GM19328 (cell line): ENCODE measurements around the gene BCOR.

ENCODE experiments used
- ATAC-seq: cut with Tn5 transposase; IDR thresholded peaks from one replicate; pipeline ENCODE4 v1.9.1; 2021; ENCODE audit warnings: mild to moderate bottlenecking, moderate library complexity; ENCODE audit not compliant: unreplicated experiment

Gene BCOR

DNA sequence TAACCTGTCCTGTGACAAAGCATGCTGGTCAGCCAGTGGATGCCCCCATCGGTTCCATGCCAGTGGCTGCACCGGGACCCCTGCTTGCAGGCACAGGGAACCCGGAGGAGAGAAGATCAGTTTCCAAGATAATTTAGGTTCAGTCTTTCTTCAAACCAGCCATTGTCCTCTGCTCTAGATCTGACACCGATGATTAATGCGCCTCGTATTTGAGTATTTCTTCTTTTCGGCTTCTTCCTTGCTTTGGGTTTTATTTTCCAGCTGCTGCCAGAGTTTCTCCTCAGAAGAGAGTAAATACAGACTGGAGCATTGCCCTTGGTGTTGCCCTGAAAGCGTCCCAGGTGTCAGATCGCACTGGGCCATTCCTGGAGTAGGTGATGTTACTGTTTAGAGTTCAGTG lies 19.2 kb upstream of the BCOR start:
- no peak for ATAC-seq

- ATAC-seq = no peak
Measured at GRCh38 chrX:40112996-40113395, 15.2 kb upstream of the BCOR start.

GRCh38 chrX:40111868-40112267 lies 14.1 kb upstream of the BCOR start:
- ATAC-seq = no peak

DNA sequence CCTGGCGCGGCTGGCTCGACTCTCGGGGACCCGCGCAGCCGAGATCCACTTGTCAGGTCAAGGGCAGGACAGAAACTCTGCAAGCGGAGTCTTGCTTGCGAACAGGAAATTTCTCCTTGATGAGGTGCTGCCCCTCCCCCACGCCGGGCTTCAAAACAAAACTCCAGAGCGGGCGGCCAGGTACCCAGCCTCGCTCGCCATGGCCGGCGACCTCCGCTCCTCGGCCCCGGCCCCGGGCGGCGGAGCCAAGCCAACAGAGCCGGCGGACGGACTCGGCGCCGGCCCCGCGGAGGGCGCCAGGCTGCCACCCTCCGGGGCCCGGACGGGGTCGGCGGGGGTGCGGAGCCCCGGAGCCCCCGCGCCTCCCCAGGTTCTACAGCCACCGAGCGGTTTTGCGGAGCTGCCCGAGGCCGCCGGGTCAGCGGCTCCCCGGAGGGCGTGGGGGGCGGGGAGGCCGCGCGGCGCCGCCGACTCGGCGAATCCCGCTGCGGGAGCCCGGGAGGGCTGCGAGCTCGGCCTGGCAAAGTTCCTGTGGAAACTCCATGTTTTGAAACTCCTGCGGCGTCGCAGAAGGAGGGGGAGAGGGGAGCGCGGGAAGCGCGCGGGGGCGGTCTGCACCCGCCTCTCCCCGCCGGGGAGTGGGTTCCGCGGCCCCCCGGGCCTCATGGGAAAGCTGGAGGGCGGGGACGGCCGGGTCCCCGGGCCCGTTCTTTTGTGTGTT lies 11.7 kb upstream of the BCOR start:
- no peak for ATAC-seq

- no peak for ATAC-seq
Measured at GRCh38 chrX:40108959-40109287, 11.2 kb upstream of the BCOR start.

DNA sequence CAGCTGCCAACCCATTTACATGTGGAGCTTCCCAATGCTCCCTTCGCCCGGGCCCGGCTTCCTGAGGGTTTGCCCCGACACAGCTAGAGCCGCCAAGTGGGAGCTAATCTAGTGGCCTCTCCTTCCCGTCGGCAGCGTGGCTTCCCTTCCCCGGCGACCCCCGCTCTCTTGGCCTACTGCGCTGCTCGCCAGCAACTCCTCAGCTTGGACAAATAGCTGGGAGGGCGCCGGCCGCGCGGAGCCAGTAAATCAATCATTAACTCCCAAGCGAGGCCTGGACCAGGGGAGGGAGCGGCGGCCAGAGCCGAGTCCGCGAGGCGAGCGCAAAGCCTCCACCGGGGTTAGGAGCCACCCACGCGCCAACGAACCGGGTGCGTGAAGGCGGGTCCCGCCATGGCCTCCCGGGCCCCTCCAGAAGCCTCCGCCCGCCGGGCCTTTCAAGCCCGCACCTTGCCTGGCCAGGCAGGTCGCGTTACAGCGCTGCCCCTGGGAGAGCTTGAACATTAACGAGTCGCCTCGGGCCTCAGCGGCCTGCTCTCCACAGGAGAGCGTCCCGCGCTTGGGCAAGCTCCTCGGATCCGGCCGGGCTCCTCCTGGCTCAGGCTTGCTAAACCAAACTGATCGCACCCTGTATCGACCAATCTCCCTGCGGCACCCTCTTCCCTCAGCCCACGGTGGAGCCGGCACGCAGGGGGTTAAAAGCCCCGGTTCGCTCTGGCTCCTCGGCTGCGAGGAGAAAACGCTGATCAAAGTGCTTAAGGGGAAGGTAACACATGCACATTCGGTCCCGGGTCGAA lies 10.6 kb upstream of the BCOR start:
- no peak for ATAC-seq

DNA sequence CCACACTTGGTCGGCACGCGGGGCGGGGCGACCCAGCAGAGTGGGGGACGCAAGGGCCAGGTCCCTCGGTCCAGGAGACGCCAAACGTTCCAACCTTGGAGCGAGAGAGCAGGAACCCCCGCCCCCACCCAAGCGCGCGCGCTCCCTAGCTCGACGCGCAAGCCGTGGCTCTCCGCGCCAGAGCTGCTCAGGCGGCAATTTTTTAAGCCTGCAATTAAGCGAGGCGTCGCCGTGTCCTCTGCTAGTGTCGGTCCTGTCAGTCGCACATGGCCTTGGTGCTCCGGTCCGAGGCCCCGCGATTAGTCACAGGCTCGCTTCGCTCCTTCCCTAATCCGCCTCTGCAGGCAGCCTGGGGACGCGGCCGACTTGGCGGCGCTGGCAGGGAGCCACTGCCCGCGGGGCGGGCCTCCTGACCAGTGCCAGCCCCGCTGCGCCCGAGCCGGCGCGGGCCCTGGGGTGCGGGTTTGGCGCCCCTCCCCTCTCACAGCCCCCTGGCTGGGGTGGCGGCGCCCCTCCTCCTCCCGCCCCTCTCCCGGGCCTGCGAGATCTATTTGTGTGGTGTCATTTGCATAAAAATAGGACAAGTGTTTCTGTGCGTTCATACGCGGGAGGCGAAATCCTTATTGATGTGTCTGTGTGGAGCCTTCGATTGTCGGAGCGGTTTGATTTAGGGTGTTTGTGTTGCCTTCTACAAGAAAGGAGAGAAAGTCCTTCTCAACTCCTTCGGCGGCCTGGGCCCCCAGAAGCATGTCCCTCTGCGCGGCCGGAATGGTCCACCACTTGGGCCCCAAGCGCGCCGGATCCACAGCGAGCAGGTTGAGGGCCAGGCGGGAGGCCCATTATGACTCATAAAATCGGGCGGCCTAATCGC lies 9.8 kb upstream of the BCOR start:
- no peak for ATAC-seq

DNA sequence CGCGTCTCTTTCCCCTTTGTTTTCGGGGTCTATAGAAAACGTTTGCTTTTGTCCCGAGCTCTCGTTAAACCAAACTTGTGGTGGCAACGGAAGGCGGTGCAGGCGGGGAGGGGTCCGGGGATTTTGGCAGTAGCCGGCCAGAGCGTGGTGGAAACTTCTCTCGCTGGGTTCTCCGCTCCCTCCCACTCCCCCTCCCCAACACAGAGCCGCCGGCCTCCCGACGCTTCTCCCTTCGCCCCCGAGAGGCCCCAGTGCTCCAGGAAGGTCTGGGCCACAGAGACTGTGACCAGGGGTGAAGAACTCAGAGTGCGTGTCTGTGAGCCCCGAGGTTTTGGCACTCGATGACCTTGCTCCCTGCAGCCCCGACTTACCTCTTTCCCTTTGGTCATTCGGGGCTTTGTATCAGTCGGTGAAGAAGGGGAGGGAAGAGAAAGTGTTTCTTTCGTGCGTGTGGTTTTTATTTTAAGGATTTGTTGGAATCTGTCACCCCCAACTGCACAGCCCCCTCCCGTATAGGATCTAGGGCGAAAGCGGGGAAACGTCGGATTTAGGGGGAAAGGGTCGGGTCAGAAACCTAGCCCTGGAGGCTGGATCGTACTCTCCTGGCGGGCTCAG lies 9.0 kb upstream of the BCOR start:
- ATAC-seq = no peak

DNA sequence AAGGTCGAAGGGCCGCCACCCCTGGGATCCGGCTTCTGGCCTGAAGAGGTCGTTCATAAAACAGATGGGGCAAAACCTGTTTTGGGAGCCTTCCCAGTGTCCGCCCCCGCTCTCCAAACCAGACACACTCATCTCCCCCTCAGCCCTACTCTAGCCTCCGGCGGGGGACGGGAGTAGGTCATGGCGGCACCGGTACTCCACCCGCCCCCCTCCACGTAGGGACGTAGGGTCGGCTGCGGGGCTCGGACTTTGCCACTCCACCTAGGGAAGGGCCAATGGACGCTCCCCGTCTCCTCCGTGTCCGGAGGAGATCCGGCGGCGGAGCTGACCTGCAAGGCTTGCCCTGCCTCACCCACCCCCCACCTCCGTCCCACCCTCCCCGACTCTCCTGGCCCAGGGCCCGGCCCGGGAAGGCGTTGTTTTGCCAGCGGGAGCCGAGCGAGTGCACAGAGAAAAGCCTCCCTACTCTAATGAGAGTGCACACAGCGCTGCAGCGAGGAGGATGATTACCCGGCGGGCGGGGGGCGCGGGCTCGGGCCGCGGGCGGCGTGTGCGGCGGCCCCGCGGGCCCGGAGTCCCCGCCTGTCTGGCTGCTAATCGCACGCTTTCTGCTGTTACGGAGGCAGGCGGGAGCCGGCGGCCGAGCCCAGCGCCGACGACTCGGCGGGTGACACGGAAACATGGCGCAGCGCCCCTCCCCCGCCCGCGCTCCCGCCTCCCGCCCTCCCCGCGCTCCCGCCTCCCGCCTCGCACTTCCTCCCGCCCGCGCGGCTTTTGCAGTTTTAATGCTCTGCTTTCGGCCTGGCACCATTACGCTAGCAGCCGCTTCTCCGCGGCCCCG lies 8.3 kb upstream of the BCOR start:
- ATAC-seq = no peak

- no peak for ATAC-seq
Measured at GRCh38 chrX:40104985-40105834, 7.5 kb upstream of the BCOR start.

GRCh38 chrX:40104630-40104984 lies 6.8 kb upstream of the BCOR start:
- no peak for ATAC-seq

- ATAC-seq = no peak
Measured at GRCh38 chrX:40103565-40104323, 6.0 kb upstream of the BCOR start.

GRCh38 chrX:40102393-40103381 lies 4.9 kb upstream of the BCOR start:
- ATAC-seq = no peak

GRCh38 chrX:40101430-40101802 lies 3.7 kb upstream of the BCOR start:
- no peak for ATAC-seq

DNA sequence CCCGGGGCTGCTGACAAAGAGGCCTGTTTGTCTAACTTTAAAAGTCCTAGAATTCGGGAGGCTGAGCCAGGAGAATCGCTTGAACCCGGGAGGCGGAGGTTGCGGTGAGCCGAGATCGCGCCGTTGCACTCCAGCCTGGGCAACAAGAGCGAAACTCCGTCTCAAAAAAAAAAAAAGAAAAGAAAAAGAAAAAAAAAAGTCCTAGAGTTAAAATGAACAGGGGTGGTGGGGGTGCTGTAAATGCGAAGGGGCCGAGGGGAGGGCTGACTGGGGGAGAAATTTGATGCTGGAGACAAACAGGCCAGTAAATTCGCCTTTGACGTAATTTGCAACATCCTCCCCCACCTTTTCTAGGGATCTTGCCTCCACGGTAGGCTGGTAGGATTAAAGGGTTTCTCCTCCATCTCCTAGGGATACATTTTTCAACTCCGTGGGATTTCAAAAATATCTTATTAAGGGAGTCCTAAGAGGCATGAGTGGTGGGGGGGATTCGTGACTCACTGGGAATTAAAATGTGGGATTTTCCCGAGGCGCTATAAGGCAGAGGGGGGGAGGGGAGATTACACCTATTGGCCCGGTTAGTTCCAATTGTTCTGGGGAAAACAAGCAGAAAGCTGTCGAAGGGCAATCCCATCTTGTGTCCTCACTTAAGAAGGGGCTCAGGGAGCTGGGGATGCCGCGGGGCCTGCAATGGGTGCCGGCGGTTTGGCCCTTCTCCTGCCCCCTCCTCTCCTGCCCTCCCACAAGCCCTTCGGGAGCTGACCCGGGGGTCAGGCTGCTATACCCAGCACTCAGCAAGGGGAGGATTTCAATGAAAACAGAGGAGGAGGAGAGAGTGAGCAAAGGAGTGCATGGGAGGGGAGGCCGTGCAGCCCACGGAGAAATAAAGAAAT lies 3.0 kb upstream of the BCOR start:
- no peak for ATAC-seq

DNA sequence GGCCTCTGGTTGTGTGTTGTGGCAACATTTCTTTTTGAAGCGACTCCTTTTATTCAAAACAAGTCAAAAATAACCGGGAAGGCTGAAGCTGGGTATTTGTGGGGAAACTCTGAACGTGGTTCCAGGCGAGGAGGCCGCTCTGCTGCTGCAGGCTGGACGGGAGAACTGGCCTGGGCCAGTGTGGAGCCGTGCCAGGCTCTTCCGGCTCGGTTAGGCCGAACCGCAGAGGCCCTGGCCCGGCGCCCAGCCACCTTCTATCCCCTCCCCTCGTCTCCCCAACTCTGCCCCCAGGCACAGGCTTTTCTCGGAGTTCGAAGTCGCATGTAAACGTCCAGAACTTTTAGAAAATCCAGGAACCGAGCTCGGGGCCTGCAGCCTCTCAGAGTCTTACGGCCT lies 2.4 kb upstream of the BCOR start:
- no peak for ATAC-seq
